HL-60 (cell line): ENCODE measurements around the gene TMEM151B.

Experiments used
- CTCF ChIP-seq: IDR thresholded peaks from one replicate; pipeline ENCODE4 v1.5.1; 2011; ENCODE audit warnings: low read length, control low read depth, inconsistent platforms; ENCODE audit not compliant: insufficient read depth
- GABPA ChIP-seq: IDR thresholded peaks from 2 replicates; pipeline ENCODE4 v1.6.1; 2012; ENCODE audit warnings: low read depth
- POLR2AphosphoS5 ChIP-seq: IDR thresholded peaks from 2 replicates; pipeline ENCODE4 v1.6.1; 2012; ENCODE audit warnings: low read depth
- REST ChIP-seq: IDR thresholded peaks from 2 replicates; pipeline ENCODE4 v1.6.1; 2012; ENCODE audit warnings: low read depth; ENCODE audit not compliant: insufficient replicate concordance
- SPI1 ChIP-seq: IDR thresholded peaks from 2 replicates; pipeline ENCODE4 v1.6.1; 2012; ENCODE audit warnings: low read depth, mild to moderate bottlenecking, borderline replicate concordance

GRCh38 chr6:44275749-44276648, 5.7 kb downstream of the TMEM151B start:
- TF ChIP-seq CTCF (no peak), SPI1 (no peak), POLR2AphosphoS5 (no peak), REST (no peak), GABPA (no peak)
